Panc1 (cell line): ENCODE measurements around the gene CACNA1C. TPM values are rescaled to one million over a fixed set of nuclear protein-coding genes. Genes with fewer than 3 reads are reported as not detected.

ENCODE experiments used
- ATAC-seq: fragments of 200-7000 bp; cut with Tn5 transposase; 2 replicates; pipeline ENCODE4 v1.9.1; 2020; ENCODE audit warnings: mild to moderate bottlenecking, moderate library complexity
- BruUV-seq: library from RNA; stranded (reverse); fragments of 400-500 nt; replicated peaks from 2 replicates; lab custom pipeline; 2021; lab: Mats Ljungman, UMichigan
- CTCF ChIA-PET: fragments of 300-600 bp; sonication (Branson Sonifier 250); formaldehyde crosslinking; loops from one replicate; lab custom pipeline; 2022; ENCODE audit warnings: antibody characterized with exemption; lab: Charles Lee
- POLR2A ChIA-PET: fragments of 300-600 bp; sonication (Branson Sonifier 250); formaldehyde crosslinking; loops from one replicate; lab custom pipeline; 2022; ENCODE audit warnings: antibody characterized with exemption; lab: Charles Lee
- DNase-seq: peaks from one replicate; pipeline ENCODE4 v3.0.0-alpha.2; 2010; ENCODE audit warnings: low read depth, low spot score
- H3K27ac ChIP-seq: 2 replicates; pipeline ENCODE4 v1.5.1; 2011; ENCODE audit warnings: mild to moderate bottlenecking, low read length, inconsistent platforms
- H3K27me3 ChIP-seq: fragments of 200-500 bp; sonication (Bioruptor generic); 2 replicates; pipeline ENCODE4 v1.6.0; 2014; ENCODE audit warnings: low read length, inconsistent platforms; ENCODE audit not compliant: control insufficient read depth, insufficient read depth
- H3K36me3 ChIP-seq: fragments of 200-500 bp; sonication (Bioruptor generic); 2 replicates; pipeline ENCODE4 v1.5.1; 2014; ENCODE audit warnings: inconsistent platforms, mild to moderate bottlenecking, low read length, moderate library complexity; ENCODE audit not compliant: control insufficient read depth, insufficient read depth
- H3K4me1 ChIP-seq: 2 replicates; pipeline ENCODE4 v1.5.1; 2011; ENCODE audit warnings: inconsistent platforms, mild to moderate bottlenecking, low read length, moderate library complexity; ENCODE audit not compliant: control insufficient read depth, insufficient read depth
- H3K4me3 ChIP-seq, 2 experiments: 2 replicates each; pipeline ENCODE4 v1.5.1; 2011 to 2012; ENCODE audit warnings: low read depth in 2 of 2, low read length in 2 of 2, mild to moderate bottlenecking in 2 of 2, inconsistent platforms in 1 of 2, moderate library complexity in 1 of 2
- H3K9me3 ChIP-seq: fragments of 200-500 bp; sonication (Bioruptor generic); 2 replicates; pipeline ENCODE4 v1.5.1; 2014; ENCODE audit warnings: low read depth, mild to moderate bottlenecking, inconsistent platforms, low read length, moderate library complexity; ENCODE audit not compliant: control insufficient read depth, insufficient read depth
- POLR2AphosphoS5 ChIP-seq: IDR thresholded peaks from 2 replicates; pipeline ENCODE4 v1.6.1; 2012; ENCODE audit warnings: mild to moderate bottlenecking, low read depth, low read length, moderate library complexity
- SIN3A ChIP-seq: IDR thresholded peaks from 2 replicates; pipeline ENCODE4 v1.6.1; 2012; ENCODE audit warnings: low read depth, mild to moderate bottlenecking, low read length, moderate library complexity, borderline replicate concordance; ENCODE audit not compliant: insufficient read depth
- TCF7L2 ChIP-seq: IDR thresholded peaks from 2 replicates; pipeline ENCODE4 v1.6.1; 2011; ENCODE audit warnings: mild to moderate bottlenecking, low read depth, low read length, inconsistent platforms
- in situ Hi-C: cut with HindIII; loops from 2 replicates; pipeline ENCODE4 v1.10.0; 2016; ENCODE audit warnings: low sequenced_read_pairs, low pct_unique_long_range_greater_than_20kb
- intact Hi-C: fragments of 100-400 bp; cut with micrococcal nuclease; formaldehyde crosslinking; loops from one replicate; pipeline ENCODE4 v1.10.0; 2022; ENCODE audit not compliant: unreplicated experiment
- total RNA-seq: library from RNA; stranded (reverse); gene quantifications from one replicate; pipeline ENCODE4 v1.2.1, GENCODE V29; 2021; ENCODE audit not compliant: unreplicated experiment
- TF ChIP-seq, protein P1 (sequence below): fragments of 450-650 bp; IDR thresholded peaks from 2 replicates; pipeline ENCODE4 v1.5.1; 2017; ENCODE audit warnings: mild to moderate bottlenecking
- TF ChIP-seq, protein P2 (sequence below), 2 experiments: IDR thresholded peaks; 2 replicates each; pipeline ENCODE4 v1.6.1; 2011 to 2012; ENCODE audit warnings: low read depth in 2 of 2, control low read depth in 1 of 2, low read length in 1 of 2, mild to moderate bottlenecking in 1 of 2, moderate library complexity in 1 of 2; ENCODE audit not compliant: insufficient read depth in 1 of 2

Gene CACNA1C
- total RNA-seq, 1 experiment from 2014 or later: 0.03 TPM

DNA sequence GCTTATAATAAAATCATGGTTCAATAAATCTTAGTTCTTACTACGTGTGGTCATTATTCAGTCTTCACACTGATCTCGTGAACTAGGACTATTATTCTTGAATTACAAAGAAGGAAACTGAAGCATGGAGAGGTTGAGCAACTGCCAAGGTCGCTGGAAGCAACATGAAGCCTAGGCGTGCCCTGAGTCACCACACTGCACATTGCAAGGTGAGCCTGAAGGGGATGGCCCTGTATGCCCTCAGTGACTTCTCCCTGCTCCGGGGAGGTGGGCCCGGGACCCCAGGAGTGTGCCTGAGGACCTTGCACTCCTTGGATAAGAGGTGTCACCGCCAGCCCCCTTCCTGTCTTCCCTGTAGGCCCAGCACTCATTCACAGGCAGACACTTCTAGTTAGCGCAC is 161.6 kb downstream of the CACNA1C start:
- Histone ChIP-seq H3K4me1 (no peaks in the 10 kb centered on the region), H3K4me3 (no peak overlapping the region), H3K36me3 (no peaks in the 10 kb centered on the region), H3K27me3 (peaks cover 2% of the 10 kb centered on the region), H3K9me3 (no peaks in the 10 kb centered on the region), H3K27ac (no peak overlapping the region)
- ATAC-seq (no peak), DNase-seq (no peak)
- no TSS peak for BruUV-seq
- in situ Hi-C loops (no loop called here), intact Hi-C loops (no loop called here)
- ChIA-PET POLR2A (no interaction called here), CTCF (no interaction called here)
- TF ChIP-seq, protein P1, sequence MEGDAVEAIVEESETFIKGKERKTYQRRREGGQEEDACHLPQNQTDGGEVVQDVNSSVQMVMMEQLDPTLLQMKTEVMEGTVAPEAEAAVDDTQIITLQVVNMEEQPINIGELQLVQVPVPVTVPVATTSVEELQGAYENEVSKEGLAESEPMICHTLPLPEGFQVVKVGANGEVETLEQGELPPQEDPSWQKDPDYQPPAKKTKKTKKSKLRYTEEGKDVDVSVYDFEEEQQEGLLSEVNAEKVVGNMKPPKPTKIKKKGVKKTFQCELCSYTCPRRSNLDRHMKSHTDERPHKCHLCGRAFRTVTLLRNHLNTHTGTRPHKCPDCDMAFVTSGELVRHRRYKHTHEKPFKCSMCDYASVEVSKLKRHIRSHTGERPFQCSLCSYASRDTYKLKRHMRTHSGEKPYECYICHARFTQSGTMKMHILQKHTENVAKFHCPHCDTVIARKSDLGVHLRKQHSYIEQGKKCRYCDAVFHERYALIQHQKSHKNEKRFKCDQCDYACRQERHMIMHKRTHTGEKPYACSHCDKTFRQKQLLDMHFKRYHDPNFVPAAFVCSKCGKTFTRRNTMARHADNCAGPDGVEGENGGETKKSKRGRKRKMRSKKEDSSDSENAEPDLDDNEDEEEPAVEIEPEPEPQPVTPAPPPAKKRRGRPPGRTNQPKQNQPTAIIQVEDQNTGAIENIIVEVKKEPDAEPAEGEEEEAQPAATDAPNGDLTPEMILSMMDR: no peak
- TF ChIP-seq POLR2AphosphoS5: no peak

DNA sequence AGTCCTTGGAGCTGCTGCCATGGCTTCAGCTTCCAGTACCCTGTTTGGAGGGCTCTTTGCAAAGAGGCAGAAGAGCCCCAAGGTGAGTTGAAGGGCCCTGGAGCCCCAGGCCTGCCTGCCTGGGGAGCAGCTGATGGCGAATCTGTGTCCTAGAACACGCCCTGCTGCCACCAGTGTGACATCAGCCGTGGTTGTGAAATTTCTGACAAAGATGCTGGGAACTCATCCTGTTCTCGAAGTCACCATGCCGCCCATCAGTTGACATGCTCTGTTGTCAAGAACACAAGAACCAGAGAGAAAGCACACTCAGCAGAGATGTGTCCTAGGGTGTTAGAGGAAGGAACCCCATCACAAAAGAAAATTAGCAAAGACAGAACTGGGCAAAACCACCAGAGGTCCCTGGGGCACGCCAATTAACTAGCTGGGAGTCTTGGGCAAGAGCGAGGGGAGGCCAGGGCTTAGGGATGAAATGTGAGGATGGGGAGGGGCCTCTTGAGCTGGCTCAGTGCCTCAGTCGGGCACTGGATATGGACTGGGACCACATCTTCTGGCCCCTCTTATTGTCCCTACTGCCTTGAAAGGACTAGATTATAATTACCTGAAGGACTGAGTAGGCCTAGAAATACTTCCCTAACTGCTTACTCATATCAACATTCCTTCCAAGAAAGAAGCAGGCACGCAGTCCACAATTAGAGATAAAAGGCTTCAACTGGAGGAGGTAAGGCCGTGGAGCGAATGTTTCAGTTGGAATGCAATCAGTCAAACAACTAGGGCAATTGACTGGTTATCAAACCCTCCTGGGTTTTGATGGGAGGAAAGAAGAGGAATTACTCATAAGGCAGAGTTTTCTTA is 163.1 kb downstream of the CACNA1C start:
- DNase-seq (no peak), ATAC-seq (no peak)
- BruUV-seq: no TSS peak
- ChIA-PET POLR2A (no interaction called here), CTCF (no interaction called here)
- in situ Hi-C loops: no loop called here
- Histone ChIP-seq H3K4me1 (no peaks in the 10 kb centered on the region), H3K4me3 (no peak overlapping the region), H3K27me3 (peaks cover 2% of the 10 kb centered on the region), H3K36me3 (no peaks in the 10 kb centered on the region), H3K9me3 (no peaks in the 10 kb centered on the region), H3K27ac (no peak overlapping the region)
- TF ChIP-seq SIN3A: no peak
- TF ChIP-seq, protein P2, sequence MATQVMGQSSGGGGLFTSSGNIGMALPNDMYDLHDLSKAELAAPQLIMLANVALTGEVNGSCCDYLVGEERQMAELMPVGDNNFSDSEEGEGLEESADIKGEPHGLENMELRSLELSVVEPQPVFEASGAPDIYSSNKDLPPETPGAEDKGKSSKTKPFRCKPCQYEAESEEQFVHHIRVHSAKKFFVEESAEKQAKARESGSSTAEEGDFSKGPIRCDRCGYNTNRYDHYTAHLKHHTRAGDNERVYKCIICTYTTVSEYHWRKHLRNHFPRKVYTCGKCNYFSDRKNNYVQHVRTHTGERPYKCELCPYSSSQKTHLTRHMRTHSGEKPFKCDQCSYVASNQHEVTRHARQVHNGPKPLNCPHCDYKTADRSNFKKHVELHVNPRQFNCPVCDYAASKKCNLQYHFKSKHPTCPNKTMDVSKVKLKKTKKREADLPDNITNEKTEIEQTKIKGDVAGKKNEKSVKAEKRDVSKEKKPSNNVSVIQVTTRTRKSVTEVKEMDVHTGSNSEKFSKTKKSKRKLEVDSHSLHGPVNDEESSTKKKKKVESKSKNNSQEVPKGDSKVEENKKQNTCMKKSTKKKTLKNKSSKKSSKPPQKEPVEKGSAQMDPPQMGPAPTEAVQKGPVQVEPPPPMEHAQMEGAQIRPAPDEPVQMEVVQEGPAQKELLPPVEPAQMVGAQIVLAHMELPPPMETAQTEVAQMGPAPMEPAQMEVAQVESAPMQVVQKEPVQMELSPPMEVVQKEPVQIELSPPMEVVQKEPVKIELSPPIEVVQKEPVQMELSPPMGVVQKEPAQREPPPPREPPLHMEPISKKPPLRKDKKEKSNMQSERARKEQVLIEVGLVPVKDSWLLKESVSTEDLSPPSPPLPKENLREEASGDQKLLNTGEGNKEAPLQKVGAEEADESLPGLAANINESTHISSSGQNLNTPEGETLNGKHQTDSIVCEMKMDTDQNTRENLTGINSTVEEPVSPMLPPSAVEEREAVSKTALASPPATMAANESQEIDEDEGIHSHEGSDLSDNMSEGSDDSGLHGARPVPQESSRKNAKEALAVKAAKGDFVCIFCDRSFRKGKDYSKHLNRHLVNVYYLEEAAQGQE (IDR thresholded peaks at IDR 0.05; ENCODE audit: insufficient read depth in 1 of 2, low read depth in 2 of 2, low read length in 1 of 2): no peak
- TF ChIP-seq POLR2AphosphoS5: no peak
- TF ChIP-seq, protein P1: no peak
- no peak for TF ChIP-seq TCF7L2
- intact Hi-C loops: no loop called here
